AG04449 (cell line): ENCODE results near the gene C10orf105.

Source experiments
- CTCF ChIA-PET: fragments of 350-600 bp; formaldehyde crosslinking; extraction: SDS; loops from one replicate; lab custom pipeline; 2021; ENCODE audit warnings: antibody characterized with exemption; lab: Yijun Ruan, JAX
- POLR2A ChIA-PET: fragments of 400-600, 350-600 bp; formaldehyde crosslinking; extraction: SDS; loops from one replicate; lab custom pipeline; 2020; ENCODE audit warnings: antibody characterized with exemption, inconsistent platforms; lab: Yijun Ruan, JAX
- DNase-seq: peaks from one replicate; pipeline ENCODE4 v3.0.0-alpha.2; 2010; ENCODE audit warnings: low read depth, low spot score
- H3K4me3 ChIP-seq: 2 replicates; pipeline ENCODE4 v1.5.1; 2011; ENCODE audit warnings: low read depth, mild to moderate bottlenecking, control low read depth, low read length
- TF ChIP-seq, protein P1 (sequence below): IDR thresholded peaks from one replicate; pipeline ENCODE4 v1.5.1; 2011; ENCODE audit warnings: mild to moderate bottlenecking, moderate library complexity, low read length, control low read depth, inconsistent platforms; ENCODE audit not compliant: insufficient read depth; ENCODE audit errors: missing control alignments

Gene C10orf105

DNA sequence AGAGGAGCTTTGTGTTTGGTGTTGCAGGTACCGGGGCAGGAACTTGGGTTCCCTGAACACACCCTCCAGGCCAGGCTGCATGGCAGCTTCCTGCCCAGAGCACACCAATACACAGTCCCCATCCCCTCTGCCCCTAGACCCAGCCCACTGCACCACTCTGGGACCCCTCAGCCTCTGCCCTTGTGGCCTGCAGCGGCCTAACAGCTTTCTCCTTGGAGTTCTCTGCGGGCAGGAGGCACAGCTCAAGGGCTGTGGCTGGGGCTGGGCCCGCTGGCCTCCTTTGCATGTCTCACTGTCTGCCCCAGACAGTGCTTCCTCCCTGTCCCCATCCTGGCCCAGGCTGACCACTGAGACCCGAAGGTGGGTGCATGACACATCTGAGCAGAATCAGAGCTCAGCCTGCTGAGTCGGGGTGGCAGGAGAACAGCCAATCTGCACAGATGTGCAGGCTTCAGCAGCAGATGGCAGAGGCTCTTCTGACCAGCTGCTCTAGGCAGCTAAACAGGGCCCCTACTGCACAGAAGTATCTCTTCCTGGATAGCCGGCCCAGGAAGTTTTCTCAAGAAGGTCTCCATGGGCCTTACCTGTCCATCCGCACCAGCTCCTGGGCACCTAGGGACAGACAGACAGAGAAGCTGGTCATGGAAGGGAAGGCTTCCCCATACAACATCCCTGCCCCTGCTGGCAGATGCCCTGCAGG lies 33.0 kb upstream of the C10orf105 start:
- DNase-seq: no peak
- TF ChIP-seq, protein P1, sequence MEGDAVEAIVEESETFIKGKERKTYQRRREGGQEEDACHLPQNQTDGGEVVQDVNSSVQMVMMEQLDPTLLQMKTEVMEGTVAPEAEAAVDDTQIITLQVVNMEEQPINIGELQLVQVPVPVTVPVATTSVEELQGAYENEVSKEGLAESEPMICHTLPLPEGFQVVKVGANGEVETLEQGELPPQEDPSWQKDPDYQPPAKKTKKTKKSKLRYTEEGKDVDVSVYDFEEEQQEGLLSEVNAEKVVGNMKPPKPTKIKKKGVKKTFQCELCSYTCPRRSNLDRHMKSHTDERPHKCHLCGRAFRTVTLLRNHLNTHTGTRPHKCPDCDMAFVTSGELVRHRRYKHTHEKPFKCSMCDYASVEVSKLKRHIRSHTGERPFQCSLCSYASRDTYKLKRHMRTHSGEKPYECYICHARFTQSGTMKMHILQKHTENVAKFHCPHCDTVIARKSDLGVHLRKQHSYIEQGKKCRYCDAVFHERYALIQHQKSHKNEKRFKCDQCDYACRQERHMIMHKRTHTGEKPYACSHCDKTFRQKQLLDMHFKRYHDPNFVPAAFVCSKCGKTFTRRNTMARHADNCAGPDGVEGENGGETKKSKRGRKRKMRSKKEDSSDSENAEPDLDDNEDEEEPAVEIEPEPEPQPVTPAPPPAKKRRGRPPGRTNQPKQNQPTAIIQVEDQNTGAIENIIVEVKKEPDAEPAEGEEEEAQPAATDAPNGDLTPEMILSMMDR: no peak
- CTCF ChIA-PET: interaction anchor here (1.0 to 1.4 kb wide), 3 partner anchors 10 to 55 kb away, joined by 3 to 5 read pairs (median 3); no protein-coding TSS in a partner anchor
- POLR2A ChIA-PET: no interaction called here
- no peak overlapping the region for H3K4me3 ChIP-seq

DNA sequence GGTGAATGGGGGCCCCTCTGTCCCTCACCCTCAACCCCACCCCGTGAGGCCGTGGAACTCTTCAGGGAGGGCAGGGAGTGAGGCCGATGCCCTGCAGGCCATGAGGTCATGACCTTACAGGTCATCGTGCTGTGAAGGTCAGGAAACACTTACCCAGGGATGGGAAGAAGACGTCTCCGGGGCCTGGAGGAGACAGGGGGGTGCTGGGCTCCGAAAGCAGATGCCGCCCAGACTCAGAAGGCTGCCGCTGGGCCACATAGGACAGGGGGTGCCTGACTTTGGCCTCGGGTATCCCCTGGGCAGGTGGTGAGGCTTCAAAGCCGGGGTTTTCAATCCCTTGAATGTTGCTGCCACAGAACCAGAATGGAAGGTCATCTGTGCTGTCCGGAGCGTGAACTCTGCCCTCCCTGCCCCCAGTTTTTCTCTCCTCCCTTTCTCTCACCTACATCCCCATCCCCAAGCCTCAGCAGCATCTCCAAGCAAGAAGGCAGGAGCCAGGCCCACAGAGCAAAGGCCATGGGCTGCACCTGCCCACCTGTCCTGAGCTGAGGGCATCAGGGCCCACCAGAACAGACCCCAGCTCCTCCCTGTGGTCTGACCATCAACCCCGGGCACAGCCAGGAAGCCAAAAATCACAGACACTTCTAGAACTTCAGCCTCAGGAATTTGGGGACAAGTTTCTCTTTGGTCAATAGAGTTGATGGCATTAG lies 32.1 kb upstream of the C10orf105 start:
- POLR2A ChIA-PET: no interaction called here
- TF ChIP-seq, protein P1: no peak
- no peak for DNase-seq
- H3K4me3 ChIP-seq: no peak overlapping the region
- CTCF ChIA-PET: interaction anchor here (1.0 to 1.4 kb wide), 3 partner anchors 9 to 54 kb away, joined by 3 to 5 read pairs (median 3); no protein-coding TSS in a partner anchor

DNA sequence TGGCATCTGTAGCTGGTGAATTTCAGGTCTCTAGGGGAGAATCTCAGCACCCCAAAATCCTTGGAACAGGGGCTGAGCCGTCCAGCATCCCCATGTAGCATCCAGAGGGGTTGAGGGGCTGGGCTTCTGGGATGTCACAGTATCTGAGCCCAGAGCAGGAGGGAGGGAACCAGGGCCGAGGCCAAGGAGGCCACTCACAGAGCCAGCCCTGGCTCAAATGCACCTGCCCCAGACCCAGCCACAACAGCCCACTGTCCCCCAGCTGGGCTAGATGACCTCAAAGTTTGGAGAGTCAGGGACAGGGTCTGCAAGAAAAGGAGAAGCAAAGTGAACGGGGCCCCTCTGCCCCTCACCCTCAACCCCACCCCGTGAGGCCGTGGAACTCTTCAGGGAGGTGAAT lies 31.4 kb upstream of the C10orf105 start:
- TF ChIP-seq, protein P1: no peak
- no peak overlapping the region for H3K4me3 ChIP-seq
- CTCF ChIA-PET: no interaction called here
- POLR2A ChIA-PET: no interaction called here
- no peak for DNase-seq

DNA sequence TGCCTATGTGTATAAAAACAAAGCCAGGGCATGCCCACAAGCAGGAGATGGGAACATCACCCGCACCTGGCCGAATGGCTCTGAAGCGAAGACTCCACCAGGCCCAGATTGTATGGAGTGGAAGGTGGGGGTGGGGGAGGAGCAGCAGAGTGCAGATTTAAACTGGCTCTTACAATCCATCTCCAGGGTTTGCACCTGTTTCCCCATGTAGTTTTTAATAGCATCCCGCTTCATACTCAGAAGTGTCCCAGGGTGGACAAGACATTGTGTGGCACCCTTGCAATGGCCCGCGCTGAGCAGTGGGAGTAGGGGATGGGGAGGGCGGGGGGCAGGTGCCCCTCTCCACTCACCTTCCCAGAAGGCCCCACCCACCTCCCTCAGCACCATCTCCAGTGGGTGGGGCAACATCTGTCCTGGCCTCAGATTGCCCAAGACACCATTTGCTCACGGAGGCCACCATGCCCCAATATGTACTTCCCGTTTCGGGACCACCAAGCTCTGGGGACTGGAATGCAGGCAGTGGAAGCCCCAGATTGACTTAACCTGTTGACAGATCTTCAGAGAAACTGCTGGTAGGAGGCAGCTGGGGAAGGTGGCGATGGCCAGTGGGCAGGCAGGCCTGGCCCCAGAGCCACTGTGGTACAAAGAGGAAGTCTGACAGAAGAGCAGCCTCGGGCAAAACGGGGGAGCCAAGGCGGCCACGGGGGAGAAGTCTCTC lies 30.7 kb upstream of the C10orf105 start:
- ChIA-PET POLR2A (no interaction called here), CTCF (no interaction called here)

DNA sequence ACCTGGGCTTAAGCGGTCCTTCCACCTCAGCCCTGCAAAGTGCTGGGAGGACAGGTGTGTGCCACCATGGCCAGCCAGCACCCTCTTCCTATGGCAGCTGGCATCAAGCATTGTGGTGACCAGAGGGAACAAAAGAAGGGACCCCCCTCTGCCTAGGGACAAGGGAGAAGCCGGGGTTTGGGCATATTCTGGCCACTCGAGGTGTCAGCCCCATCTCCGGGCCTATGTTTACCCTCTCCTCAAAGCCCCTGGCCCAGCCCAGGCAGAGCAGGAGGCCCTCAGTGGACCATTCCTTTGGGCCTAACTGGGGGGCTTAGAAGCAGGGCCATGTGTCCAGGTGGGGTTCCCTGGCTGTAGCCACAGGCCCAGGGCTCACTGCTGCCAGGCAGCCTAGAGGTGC lies 29.8 kb upstream of the C10orf105 start:
- CTCF ChIA-PET: interaction anchor here (1.3 to 1.4 kb wide), 2 partner anchors 8 to 16 kb away, joined by 3 to 5 read pairs; no protein-coding TSS in a partner anchor
- POLR2A ChIA-PET: interaction anchor here (1.0 kb wide), 1 partner anchor 9 kb away, joined by 4 read pairs; no protein-coding TSS in a partner anchor
- no peak for DNase-seq
- TF ChIP-seq, protein P1: no peak
- no peak overlapping the region for H3K4me3 ChIP-seq

More for the DNA sequence above, 30.7 kb upstream of the C10orf105 start:
- no peak overlapping the region for H3K4me3 ChIP-seq
- TF ChIP-seq, protein P1: no peak
- no peak for DNase-seq
